CD4-positive, alpha-beta T cell (primary cell): ENCODE results near the gene RCN2. TPM values are rescaled to one million over a fixed set of nuclear protein-coding genes. Genes with fewer than 3 reads are reported as not detected.

Experiments
- ATAC-seq: fragments of 200-7000 bp; cut with Tn5 transposase; one replicate; pipeline ENCODE4 v1.10.0; 2022; ENCODE audit warnings: mild to moderate bottlenecking; ENCODE audit not compliant: poor library complexity
- CTCF ChIA-PET: fragments of 350-600 bp; sonication (Branson Sonifier 250); formaldehyde crosslinking; loops from one replicate; lab custom pipeline; 2021; ENCODE audit warnings: antibody characterized with exemption, inconsistent platforms; lab: Charles Lee
- POLR2A ChIA-PET: fragments of 350-600 bp; sonication (Branson Sonifier 250); formaldehyde crosslinking; loops from one replicate; lab custom pipeline; 2021; ENCODE audit warnings: antibody characterized with exemption, inconsistent platforms; lab: Charles Lee
- DNase-seq, 14 experiments: peaks; one replicate each; pipeline ENCODE4 v3.0.0-alpha.2; 2013 to 2020; ENCODE audit warnings: mixed read lengths in 2 of 14
- H3K27ac ChIP-seq, 2 donors: one replicate each; pipeline versions ENCODE4 v1.5.1 to v1.7.0; 2013; ENCODE audit warnings: low read length in 2 of 2, low read depth in 1 of 2, mild to moderate bottlenecking in 1 of 2
- H3K27me3 ChIP-seq, 2 experiments: 1 replicate in 1 of 2; 2 replicates in 1 of 2; pipeline versions ENCODE4 v1.6.1 to v1.7.0; 2013; ENCODE audit warnings: low read length in 2 of 2, control low read depth in 1 of 2, mild to moderate bottlenecking in 1 of 2, moderate library complexity in 1 of 2; ENCODE audit not compliant: insufficient read depth in 2 of 2, control insufficient read depth in 1 of 2
- H3K36me3 ChIP-seq: one replicate; pipeline ENCODE4 v1.6.1; 2013; ENCODE audit warnings: low read length, control low read depth; ENCODE audit not compliant: insufficient read depth
- H3K4me1 ChIP-seq: one replicate; pipeline ENCODE4 v1.6.1; 2013; ENCODE audit warnings: low read length, control low read depth; ENCODE audit not compliant: insufficient read depth
- H3K4me3 ChIP-seq: one replicate; pipeline ENCODE4 v1.5.1; 2013; ENCODE audit warnings: mild to moderate bottlenecking, low read length, moderate library complexity
- H3K9me3 ChIP-seq, 2 experiments: 1 replicate in 1 of 2; 2 replicates in 1 of 2; pipeline versions ENCODE4 v1.6.1 to v1.7.0; 2013; ENCODE audit warnings: low read length in 2 of 2, mild to moderate bottlenecking in 2 of 2, control low read depth in 1 of 2, moderate library complexity in 1 of 2; ENCODE audit not compliant: control insufficient read depth in 1 of 2, insufficient read depth in 1 of 2
- H3K27ac Mint-ChIP-seq: one replicate; pipeline ENCODE4 v1.8.0; 2020; ENCODE audit warnings: mixed read lengths
- H3K27me3 Mint-ChIP-seq: one replicate; pipeline ENCODE4 v1.8.0; 2021; ENCODE audit warnings: mixed read lengths
- H3K36me3 Mint-ChIP-seq: one replicate; pipeline ENCODE4 v1.8.0; 2021; ENCODE audit warnings: low read depth, mixed read lengths
- H3K4me1 Mint-ChIP-seq: one replicate; pipeline ENCODE4 v1.8.0; 2021; ENCODE audit warnings: low read depth, mixed read lengths
- H3K4me3 Mint-ChIP-seq: one replicate; pipeline ENCODE4 v1.8.0; 2020; ENCODE audit warnings: mild to moderate bottlenecking, mixed read lengths
- H3K9me3 Mint-ChIP-seq: one replicate; pipeline ENCODE4 v1.8.0; 2020; ENCODE audit warnings: mixed read lengths
- intact Hi-C, 2 experiments: fragments of 100-400 bp; cut with DNase I in 1 of 2; cut with micrococcal nuclease in 1 of 2; formaldehyde crosslinking; loops; one replicate each; pipeline versions ENCODE4 v1.15.1 to v1.9.0; 2023 to 2025; cut with DNase I, micrococcal nuclease
- total RNA-seq, 174 experiments: library from RNA in 2 of 174; stranded (reverse) in 2 of 174; gene quantifications; one replicate each; pipeline ENCODE4 v1.2.3 and lab custom pipeline; 2021 to 2026
- TF ChIP-seq, protein P1 (sequence below): fragments of 200-600 bp; IDR thresholded peaks from one replicate; pipeline ENCODE4 v1.8.0; 2022; ENCODE audit warnings: antibody characterized with exemption, mild to moderate bottlenecking

RCN2 gene
- total RNA-seq, 2 experiments from 2014 or later: 18.1 to 19.1 TPM

DNA sequence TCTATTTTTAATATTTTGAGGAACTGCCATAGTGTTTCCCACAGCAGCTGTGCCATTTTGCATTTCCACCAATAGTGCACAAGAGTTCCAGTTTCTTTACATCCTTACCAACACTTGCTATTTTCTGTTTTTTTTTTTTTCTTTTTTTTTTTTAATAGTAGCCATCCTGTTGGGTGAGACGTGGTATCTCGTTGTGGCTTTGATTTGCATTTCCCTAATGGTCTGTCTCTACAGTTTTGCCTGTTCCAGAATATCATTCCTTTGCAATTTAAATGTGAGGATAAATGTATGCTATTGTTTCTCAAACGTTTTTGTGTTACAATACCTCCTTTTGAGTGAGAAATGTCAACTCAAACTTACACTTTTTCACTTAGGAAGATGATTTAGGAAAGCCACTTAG is 22.4 kb downstream of the RCN2 start:
- H3K27me3 Mint-ChIP-seq: no peaks in the 10 kb centered on the region
- TF ChIP-seq, protein P1, sequence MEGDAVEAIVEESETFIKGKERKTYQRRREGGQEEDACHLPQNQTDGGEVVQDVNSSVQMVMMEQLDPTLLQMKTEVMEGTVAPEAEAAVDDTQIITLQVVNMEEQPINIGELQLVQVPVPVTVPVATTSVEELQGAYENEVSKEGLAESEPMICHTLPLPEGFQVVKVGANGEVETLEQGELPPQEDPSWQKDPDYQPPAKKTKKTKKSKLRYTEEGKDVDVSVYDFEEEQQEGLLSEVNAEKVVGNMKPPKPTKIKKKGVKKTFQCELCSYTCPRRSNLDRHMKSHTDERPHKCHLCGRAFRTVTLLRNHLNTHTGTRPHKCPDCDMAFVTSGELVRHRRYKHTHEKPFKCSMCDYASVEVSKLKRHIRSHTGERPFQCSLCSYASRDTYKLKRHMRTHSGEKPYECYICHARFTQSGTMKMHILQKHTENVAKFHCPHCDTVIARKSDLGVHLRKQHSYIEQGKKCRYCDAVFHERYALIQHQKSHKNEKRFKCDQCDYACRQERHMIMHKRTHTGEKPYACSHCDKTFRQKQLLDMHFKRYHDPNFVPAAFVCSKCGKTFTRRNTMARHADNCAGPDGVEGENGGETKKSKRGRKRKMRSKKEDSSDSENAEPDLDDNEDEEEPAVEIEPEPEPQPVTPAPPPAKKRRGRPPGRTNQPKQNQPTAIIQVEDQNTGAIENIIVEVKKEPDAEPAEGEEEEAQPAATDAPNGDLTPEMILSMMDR: no peak
- Histone ChIP-seq H3K4me3 (no peak overlapping the region), H3K36me3 (peaks cover 3% of the 10 kb centered on the region), H3K27ac (no peak overlapping the region), H3K27me3 (no peaks in the 10 kb centered on the region), H3K9me3 (no peaks in the 10 kb centered on the region), H3K4me1 (no peaks in the 10 kb centered on the region)
- H3K4me3 Mint-ChIP-seq: no peak overlapping the region
- peaks cover 7% of the 10 kb centered on the region for H3K4me1 Mint-ChIP-seq
- no peaks in the 10 kb centered on the region for H3K9me3 Mint-ChIP-seq
- H3K36me3 Mint-ChIP-seq: peaks cover 15% of the 10 kb centered on the region
- ATAC-seq (no peak), DNase-seq (no peak)
- H3K27ac Mint-ChIP-seq: no peak overlapping the region
- intact Hi-C loops: no loop called here
- CTCF ChIA-PET: interaction anchor here (0.7 kb wide), 1 partner anchor 13 kb away, joined by 3 read pairs; no protein-coding TSS in a partner anchor
- POLR2A ChIA-PET: interaction anchor here (0.7 kb wide), 1 partner anchor 66 kb away, joined by 3 read pairs; no protein-coding TSS in a partner anchor

DNA sequence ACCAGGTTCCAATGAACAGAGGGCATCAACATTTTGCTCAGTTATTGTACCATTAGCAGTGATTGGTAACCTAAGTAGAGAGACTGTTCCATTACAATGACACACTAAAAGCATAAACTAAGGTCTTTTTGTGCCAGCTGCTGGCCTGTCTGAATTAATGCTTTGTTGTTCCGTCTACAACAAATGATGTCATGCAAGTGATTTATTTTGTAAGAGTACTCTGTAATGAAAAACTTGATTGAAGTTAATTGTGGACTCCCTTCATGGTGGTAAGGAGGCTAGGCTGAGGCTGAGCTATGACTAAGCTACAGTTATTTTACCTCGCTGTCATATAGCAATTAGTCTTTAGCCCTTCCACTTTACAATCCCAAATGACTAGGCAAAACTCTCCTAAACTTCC is 23.2 kb downstream of the RCN2 start:
- H3K9me3 Mint-ChIP-seq: no peaks in the 10 kb centered on the region
- ChIA-PET POLR2A (interaction anchor here (0.7 kb wide), 1 partner anchor 65 kb away, joined by 3 read pairs; no protein-coding TSS in a partner anchor), CTCF (interaction anchor here (0.7 to 1.0 kb wide), 3 partner anchors 9 to 19 kb away, joined by 3 read pairs; no protein-coding TSS in a partner anchor)
- no peak overlapping the region for H3K27ac Mint-ChIP-seq
- DNase-seq (no peak), ATAC-seq (no peak)
- H3K36me3 Mint-ChIP-seq: peaks cover 13% of the 10 kb centered on the region
- Histone ChIP-seq H3K27me3 (no peaks in the 10 kb centered on the region), H3K4me3 (no peak overlapping the region), H3K27ac (no peak overlapping the region), H3K36me3 (peaks cover 3% of the 10 kb centered on the region), H3K4me1 (no peaks in the 10 kb centered on the region), H3K9me3 (no peaks in the 10 kb centered on the region)
- peaks cover 7% of the 10 kb centered on the region for H3K4me1 Mint-ChIP-seq
- intact Hi-C loops: no loop called here
- H3K4me3 Mint-ChIP-seq: no peak overlapping the region
- TF ChIP-seq, protein P1: no peak
- H3K27me3 Mint-ChIP-seq: no peaks in the 10 kb centered on the region

DNA sequence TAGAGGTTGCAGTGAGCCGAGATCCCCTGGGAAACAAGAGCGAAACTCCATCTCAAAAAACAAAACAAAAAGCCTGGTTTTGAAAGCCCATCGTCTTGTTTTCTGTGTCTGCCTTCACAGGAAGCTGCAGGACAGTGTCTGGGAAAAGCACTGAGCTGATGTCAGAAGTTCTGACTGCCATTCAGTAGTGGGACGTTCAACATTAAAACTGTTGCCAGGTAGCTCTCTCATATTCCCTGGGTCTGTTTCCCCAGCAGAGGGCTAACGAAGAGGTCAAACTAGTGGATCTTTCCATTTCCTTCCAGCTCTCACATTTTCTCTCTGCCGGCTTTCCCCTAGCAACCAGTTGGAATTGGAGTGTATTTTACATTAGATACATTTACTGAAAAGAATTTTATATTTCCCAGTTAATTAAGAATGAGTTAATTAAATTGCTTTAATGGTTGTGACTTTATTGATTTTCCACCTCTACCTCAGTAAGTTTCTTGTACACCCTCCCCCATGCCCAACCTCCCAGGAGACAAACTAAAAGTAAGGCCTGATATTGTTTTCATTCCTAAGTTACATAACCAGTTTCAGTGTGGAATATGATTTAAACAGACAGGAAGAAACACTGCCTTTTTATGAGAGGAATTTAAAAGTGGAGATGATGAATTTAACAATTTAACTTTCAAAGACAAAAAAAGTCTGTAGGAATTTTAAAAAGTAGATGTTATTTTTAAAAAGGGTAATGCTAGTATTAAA is 29.9 kb downstream of the RCN2 start:
- TF ChIP-seq, protein P1: no peak
- DNase-seq (no peak), ATAC-seq (no peak)
- Histone ChIP-seq H3K27ac (no peak overlapping the region), H3K4me1 (no peaks in the 10 kb centered on the region), H3K36me3 (no peaks in the 10 kb centered on the region), H3K9me3 (no peaks in the 10 kb centered on the region), H3K4me3 (no peak overlapping the region), H3K27me3 (peaks cover 0 to 6% of the 10 kb centered on the region in 2 experiments)
- Mint-ChIP-seq H3K9me3 (no peaks in the 10 kb centered on the region), H3K4me3 (no peak overlapping the region), H3K27ac (no peak overlapping the region), H3K27me3 (peaks cover 7% of the 10 kb centered on the region), H3K4me1 (no peaks in the 10 kb centered on the region), H3K36me3 (no peaks in the 10 kb centered on the region)
- ChIA-PET CTCF (interaction anchor here (1.1 kb wide), 1 partner anchor 12 kb away, joined by 5 read pairs; no protein-coding TSS in a partner anchor), POLR2A (no interaction called here)
- intact Hi-C loops: no loop called here
